Measurements from ENCODE around the gene NOTCH2NLA. TPM values are rescaled to one million over a fixed set of nuclear protein-coding genes. Genes with fewer than 3 reads are reported as not detected.
"Not testable (repeated sequence)": the region's sequence is repeated elsewhere in the genome, so short reads cannot be mapped to it uniquely, and the experiment has no call there.

NOTCH2NLA gene
- 10 to 100 TPM; 22.1 to 47.3 (median 36.1) TPM for total RNA-seq

- peak; percentile 17 to 55 (median 42) for DNase-seq
- TF ChIP-seq POLR2A (IDR thresholded peaks at IDR 0.05): peak; percentile 52 to 54
- peak within 1 kb of the TSS; percentile 53 to 86 (median 72) for H3K27ac ChIP-seq
- H3K4me1 ChIP-seq, H3K36me3 ChIP-seq, H3K27me3 ChIP-seq, H3K9me3 ChIP-seq: not testable (repeated sequence)
- peak within 1 kb of the TSS; percentile 56 to 80 (median 58) for H3K4me3 ChIP-seq
These were observed at the start of gene NOTCH2NLA for GRCh38 chr1:146228710-146229477. TSS of gene NOTCH2NLA (minus strand) at chr1:146229021. CDS start at chr1:146189337, 39,684 bp downstream.

GRCh38 chr1:146278346-146278745 lies 49.5 kb upstream of the NOTCH2NLA start:
- H3K4me3 ChIP-seq, H3K27me3 ChIP-seq, H3K9me3 ChIP-seq, H3K27ac ChIP-seq, DNase-seq, H3K4me1 ChIP-seq, H3K36me3 ChIP-seq: not testable (repeated sequence)

- not testable (repeated sequence) for H3K27ac ChIP-seq, H3K27me3 ChIP-seq, H3K4me1 ChIP-seq, DNase-seq, H3K9me3 ChIP-seq, H3K36me3 ChIP-seq, H3K4me3 ChIP-seq
These were observed 48.3 kb upstream of the NOTCH2NLA start for GRCh38 chr1:146277087-146277486.

- not testable (repeated sequence) for DNase-seq, H3K27me3 ChIP-seq, H3K27ac ChIP-seq, H3K4me1 ChIP-seq, H3K9me3 ChIP-seq, H3K36me3 ChIP-seq, H3K4me3 ChIP-seq
These were observed 45.3 kb upstream of the NOTCH2NLA start for GRCh38 chr1:146274083-146274482.

GRCh38 chr1:146273194-146273593 lies 44.4 kb upstream of the NOTCH2NLA start:
- not testable (repeated sequence) for H3K27me3 ChIP-seq, H3K36me3 ChIP-seq, H3K4me3 ChIP-seq, H3K27ac ChIP-seq, H3K4me1 ChIP-seq, DNase-seq, H3K9me3 ChIP-seq

GRCh38 chr1:146272734-146273133 lies 43.9 kb upstream of the NOTCH2NLA start:
- not testable (repeated sequence) for H3K4me3 ChIP-seq, DNase-seq, H3K27me3 ChIP-seq, H3K36me3 ChIP-seq, H3K4me1 ChIP-seq, H3K27ac ChIP-seq, H3K9me3 ChIP-seq

- not testable (repeated sequence) for H3K36me3 ChIP-seq, H3K4me3 ChIP-seq, DNase-seq, H3K27me3 ChIP-seq, H3K27ac ChIP-seq, H3K9me3 ChIP-seq, H3K4me1 ChIP-seq
These were observed 43.2 kb upstream of the NOTCH2NLA start for GRCh38 chr1:146271977-146272376.

DNA sequence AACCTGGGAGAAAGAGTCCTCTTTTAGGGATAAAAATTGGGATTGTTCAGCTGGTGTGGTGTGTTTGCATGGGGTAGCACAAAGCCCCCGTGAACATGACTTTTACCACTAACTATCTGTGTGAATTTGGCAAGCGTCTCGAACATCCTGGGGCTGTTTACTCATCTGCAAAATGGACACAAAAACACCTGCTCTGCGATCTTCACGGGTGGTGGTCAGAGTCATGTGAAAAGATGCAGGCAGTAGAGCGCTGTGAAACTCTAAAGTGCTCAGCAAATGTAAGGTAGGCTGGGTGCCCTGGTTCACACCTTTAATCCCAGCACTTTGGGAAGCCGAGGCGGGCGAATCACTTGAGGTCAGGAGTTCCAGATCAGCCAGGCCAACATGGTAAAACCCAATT lies 41.3 kb upstream of the NOTCH2NLA start:
- H3K9me3 ChIP-seq, H3K4me3 ChIP-seq, H3K27me3 ChIP-seq, H3K36me3 ChIP-seq, DNase-seq, H3K4me1 ChIP-seq, H3K27ac ChIP-seq: not testable (repeated sequence)

GRCh38 chr1:146266179-146266748 lies 37.4 kb upstream of the NOTCH2NLA start:
- DNase-seq, H3K9me3 ChIP-seq, H3K27me3 ChIP-seq, H3K4me1 ChIP-seq, H3K36me3 ChIP-seq, H3K27ac ChIP-seq, H3K4me3 ChIP-seq: not testable (repeated sequence)

GRCh38 chr1:146264761-146265160 lies 35.9 kb upstream of the NOTCH2NLA start:
- H3K27me3 ChIP-seq, H3K27ac ChIP-seq, H3K4me3 ChIP-seq, H3K4me1 ChIP-seq, H3K36me3 ChIP-seq, DNase-seq, H3K9me3 ChIP-seq: not testable (repeated sequence)

- not testable (repeated sequence) for H3K27ac ChIP-seq, H3K36me3 ChIP-seq, H3K4me3 ChIP-seq, DNase-seq, H3K9me3 ChIP-seq, H3K27me3 ChIP-seq, H3K4me1 ChIP-seq
These were observed 31.3 kb upstream of the NOTCH2NLA start for GRCh38 chr1:146260006-146260730.

DNA sequence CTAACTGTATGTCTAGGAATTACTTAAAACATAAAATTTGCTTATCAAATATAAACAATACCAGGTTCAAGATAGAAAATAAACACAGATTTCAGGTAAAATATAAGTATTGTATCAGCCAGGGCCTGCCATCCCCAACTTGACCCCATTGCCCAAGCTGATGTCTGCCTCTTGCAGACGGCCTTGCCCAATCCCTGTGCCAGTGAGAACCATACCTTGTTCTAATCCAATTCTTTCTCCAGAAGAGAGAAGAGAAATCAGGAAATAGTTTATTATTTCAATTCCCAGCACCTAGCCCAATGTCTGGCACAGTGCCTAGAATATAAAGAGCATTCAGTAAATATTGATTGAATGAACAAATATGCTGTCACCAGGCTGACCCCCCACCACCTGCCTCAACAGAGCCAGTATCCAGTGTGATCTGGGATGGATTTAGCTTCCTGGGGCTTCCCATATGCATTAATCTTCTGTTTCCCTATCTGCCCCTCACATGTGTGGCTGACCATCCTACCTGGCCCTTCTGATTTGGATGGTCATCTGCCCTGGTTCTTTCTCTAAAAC lies 29.3 kb upstream of the NOTCH2NLA start:
- H3K36me3 ChIP-seq, H3K9me3 ChIP-seq, H3K27me3 ChIP-seq, H3K4me3 ChIP-seq, DNase-seq, H3K4me1 ChIP-seq, H3K27ac ChIP-seq: not testable (repeated sequence)

GRCh38 chr1:146254569-146255197 lies 25.9 kb upstream of the NOTCH2NLA start:
- peak in 2 of 3 donors; percentile 14 to 18 for DNase-seq
- H3K4me3 ChIP-seq, H3K9me3 ChIP-seq, H3K27me3 ChIP-seq, H3K36me3 ChIP-seq, H3K27ac ChIP-seq, H3K4me1 ChIP-seq: not testable (repeated sequence)

GRCh38 chr1:146253249-146253855 lies 24.5 kb upstream of the NOTCH2NLA start:
- not testable (repeated sequence) for H3K27ac ChIP-seq, H3K4me1 ChIP-seq, DNase-seq, H3K4me3 ChIP-seq, H3K9me3 ChIP-seq, H3K27me3 ChIP-seq, H3K36me3 ChIP-seq

All from Peyer's patch (tissue), 4 donors.